ENCODE data around the gene GPR35. TPM values are rescaled to one million over a fixed set of nuclear protein-coding genes. Genes with fewer than 3 reads are reported as not detected.

GPR35 gene
- polyA plus RNA-seq, 1 donor (not counting 4 experiments of a cell fraction or from before 2014, with no cell fraction given): 0.04 TPM

DNA sequence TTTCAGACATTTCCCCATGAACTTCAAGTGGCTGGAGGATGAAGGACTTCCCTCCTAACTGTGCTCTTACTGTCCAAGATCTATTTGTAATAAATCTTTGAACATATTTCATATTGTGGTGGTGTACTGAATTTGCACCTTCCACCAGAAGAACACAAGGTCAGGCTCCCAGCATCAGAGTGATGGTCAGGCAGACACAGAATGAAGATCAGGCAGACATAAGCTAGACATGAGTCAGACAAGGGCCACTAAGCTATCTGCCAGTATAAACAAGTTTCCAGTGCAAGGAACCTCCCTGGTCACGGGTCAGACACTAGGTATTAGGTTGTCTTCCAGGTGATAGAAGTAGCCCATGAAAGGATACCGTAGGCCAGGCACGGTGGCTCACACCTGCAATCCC lies 37.4 kb downstream of the GPR35 start:
- dilution Hi-C loops (cut with MboI; ENCODE audit: extremely low pct_ligation_motif_present, low sequenced_read_pairs): no loop called here
- no peaks in the 10 kb centered on the region for H4K20me1 ChIP-seq (ENCODE audit: control insufficient read depth, extremely low read depth, insufficient read depth, low read length)
- H3K4me2 ChIP-seq (ENCODE audit: control insufficient read depth, extremely low read depth, insufficient read depth, low read depth, low read length): no peak overlapping the region
- no peak for FAIRE-seq
- no peak overlapping the region for H3K9ac ChIP-seq (ENCODE audit: control insufficient read depth, extremely low read depth, insufficient read depth, low read length)
- H3K27ac ChIP-seq (ENCODE audit: control insufficient read depth, insufficient read depth, low read length): no peak overlapping the region
- no peaks in the 10 kb centered on the region for H3K79me2 ChIP-seq (ENCODE audit: control insufficient read depth, insufficient read depth, low read length)
- H3K4me3 ChIP-seq (ENCODE audit: control insufficient read depth in 2 of 3, extremely low read depth in 1 of 3, insufficient read depth in 2 of 3, low read depth in 1 of 3, low read length in 3 of 3): no peak overlapping the region
- DNase-seq (ENCODE audit: low read depth, low spot score): no peak
- peaks cover 3% of the 10 kb centered on the region for H3K27me3 ChIP-seq (ENCODE audit: control insufficient read depth, extremely low read depth, insufficient read depth, low read length)
- no peaks in the 10 kb centered on the region for H3K9me1 ChIP-seq (ENCODE audit: control insufficient read depth, extremely low read depth, insufficient read depth, low read length)
- H2AFZ ChIP-seq (ENCODE audit: control insufficient read depth, low read length): no peak overlapping the region
- TF ChIP-seq, protein P1, sequence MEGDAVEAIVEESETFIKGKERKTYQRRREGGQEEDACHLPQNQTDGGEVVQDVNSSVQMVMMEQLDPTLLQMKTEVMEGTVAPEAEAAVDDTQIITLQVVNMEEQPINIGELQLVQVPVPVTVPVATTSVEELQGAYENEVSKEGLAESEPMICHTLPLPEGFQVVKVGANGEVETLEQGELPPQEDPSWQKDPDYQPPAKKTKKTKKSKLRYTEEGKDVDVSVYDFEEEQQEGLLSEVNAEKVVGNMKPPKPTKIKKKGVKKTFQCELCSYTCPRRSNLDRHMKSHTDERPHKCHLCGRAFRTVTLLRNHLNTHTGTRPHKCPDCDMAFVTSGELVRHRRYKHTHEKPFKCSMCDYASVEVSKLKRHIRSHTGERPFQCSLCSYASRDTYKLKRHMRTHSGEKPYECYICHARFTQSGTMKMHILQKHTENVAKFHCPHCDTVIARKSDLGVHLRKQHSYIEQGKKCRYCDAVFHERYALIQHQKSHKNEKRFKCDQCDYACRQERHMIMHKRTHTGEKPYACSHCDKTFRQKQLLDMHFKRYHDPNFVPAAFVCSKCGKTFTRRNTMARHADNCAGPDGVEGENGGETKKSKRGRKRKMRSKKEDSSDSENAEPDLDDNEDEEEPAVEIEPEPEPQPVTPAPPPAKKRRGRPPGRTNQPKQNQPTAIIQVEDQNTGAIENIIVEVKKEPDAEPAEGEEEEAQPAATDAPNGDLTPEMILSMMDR (optimal IDR thresholded peaks at IDR 0.05 in 1 of 3, IDR thresholded peaks at IDR 0.05 in 1 of 3, conservative IDR thresholded peaks at IDR 0.05 in 1 of 3; ENCODE audit: extremely low read depth in 1 of 3, insufficient read depth in 2 of 3, low read length in 3 of 3): no peak
- TF ChIP-seq EZH2 (IDR thresholded peaks at IDR 0.05; ENCODE audit: low read length): no peak
- H3K36me3 ChIP-seq (ENCODE audit: control insufficient read depth in 2 of 2, extremely low read depth in 1 of 2, insufficient read depth in 2 of 2, low read length in 2 of 2): no peaks in the 10 kb centered on the region
- H3K4me1 ChIP-seq (ENCODE audit: control insufficient read depth, extremely low read depth, insufficient read depth, low read length): no peaks in the 10 kb centered on the region
- peaks cover 2% of the 10 kb centered on the region for H3K9me3 ChIP-seq (ENCODE audit: control insufficient read depth, low read depth, low read length)

- Histone ChIP-seq H3K9ac (ENCODE audit: control insufficient read depth, extremely low read depth, insufficient read depth, low read length) (no peak overlapping the region), H3K4me3 (ENCODE audit: control insufficient read depth in 2 of 3, extremely low read depth in 1 of 3, insufficient read depth in 2 of 3, low read depth in 1 of 3, low read length in 3 of 3) (no peak overlapping the region), H3K27me3 (ENCODE audit: control insufficient read depth, extremely low read depth, insufficient read depth, low read length) (peaks cover 3% of the 10 kb centered on the region), H3K4me1 (ENCODE audit: control insufficient read depth, extremely low read depth, insufficient read depth, low read length) (no peaks in the 10 kb centered on the region), H3K36me3 (ENCODE audit: control insufficient read depth in 2 of 2, extremely low read depth in 1 of 2, insufficient read depth in 2 of 2, low read length in 2 of 2) (no peaks in the 10 kb centered on the region), H4K20me1 (ENCODE audit: control insufficient read depth, extremely low read depth, insufficient read depth, low read length) (no peaks in the 10 kb centered on the region), H3K27ac (ENCODE audit: control insufficient read depth, insufficient read depth, low read length) (no peak overlapping the region), H3K4me2 (ENCODE audit: control insufficient read depth, extremely low read depth, insufficient read depth, low read depth, low read length) (no peak overlapping the region), H3K9me3 (ENCODE audit: control insufficient read depth, low read depth, low read length) (peaks cover 2% of the 10 kb centered on the region), H2AFZ (ENCODE audit: control insufficient read depth, low read length) (no peak overlapping the region), H3K9me1 (ENCODE audit: control insufficient read depth, extremely low read depth, insufficient read depth, low read length) (no peaks in the 10 kb centered on the region), H3K79me2 (ENCODE audit: control insufficient read depth, insufficient read depth, low read length) (no peaks in the 10 kb centered on the region)
- DNase-seq (ENCODE audit: low read depth, low spot score): no peak
- no peak for FAIRE-seq
- dilution Hi-C loops (cut with MboI; ENCODE audit: extremely low pct_ligation_motif_present, low sequenced_read_pairs): no loop called here
- TF ChIP-seq, protein P1 (optimal IDR thresholded peaks at IDR 0.05 in 1 of 3, IDR thresholded peaks at IDR 0.05 in 1 of 3, conservative IDR thresholded peaks at IDR 0.05 in 1 of 3; ENCODE audit: extremely low read depth in 1 of 3, insufficient read depth in 2 of 3, low read length in 3 of 3): no peak
- no peak for TF ChIP-seq EZH2 (IDR thresholded peaks at IDR 0.05; ENCODE audit: low read length)
Observed at GRCh38 chr2:240663546-240664190, 38.4 kb downstream of the GPR35 start.
